K562 (cell line): ENCODE data around the gene NAP1L4. TPM values are rescaled to one million over a fixed set of nuclear protein-coding genes. Genes with fewer than 3 reads are reported as not detected.

Experiments used
- BCL6 ChIP-seq: fragments of 250-450 bp; sonication (Bioruptor Pico); IDR thresholded peaks from 2 replicates; pipeline ENCODE4 v1.4.0; 2020
- L3MBTL2 ChIP-seq: fragments of 450-650 bp; IDR thresholded peaks from 2 replicates; pipeline ENCODE4 v1.6.1; 2016; ENCODE audit warnings: mild to moderate bottlenecking, moderate library complexity
- NFYB ChIP-seq: IDR thresholded peaks from 2 replicates; pipeline ENCODE4 v1.6.1; 2011; ENCODE audit warnings: mild to moderate bottlenecking, moderate library complexity; ENCODE audit not compliant: insufficient read length; ENCODE audit errors: extremely low read depth
- PHTF2 ChIP-seq: fragments of 250-450 bp; sonication (Bioruptor Pico); IDR thresholded peaks from 2 replicates; pipeline ENCODE4 v1.5.0; 2021; ENCODE audit warnings: mild to moderate bottlenecking
- SAFB ChIP-seq: fragments of 200-400 bp; formaldehyde crosslinking; IDR thresholded peaks from 2 replicates; pipeline ENCODE4 v1.6.1; 2017; ENCODE audit warnings: low read depth, low read length, borderline replicate concordance
- SAFB2 ChIP-seq: fragments of 200-400 bp; formaldehyde crosslinking; IDR thresholded peaks from 2 replicates; pipeline ENCODE4 v1.6.1; 2018; ENCODE audit warnings: borderline replicate concordance, low read length, low read depth, moderate library complexity; ENCODE audit not compliant: severe bottlenecking
- SMC3 ChIP-seq: conservative IDR thresholded peaks from 2 replicates; pipeline ENCODE4 v1.6.1; 2011; ENCODE audit warnings: low read depth, low read length, improper control_type of control experiment; ENCODE audit not compliant: insufficient read depth
- SREBF2 ChIP-seq: sonication (generic); formaldehyde crosslinking; IDR thresholded peaks from 2 replicates; pipeline ENCODE4 v1.4.0; 2020; ENCODE audit warnings: mild to moderate bottlenecking, missing genetic modification reagents
- polyA plus RNA-seq, 8 experiments: library from polyadenylated mRNA; depleted of rRNA in 4 of 8; stranded (reverse) in 5 of 8; unstranded in 3 of 8; fragments of >200 nt; fragmentation: Nextera tagmentation in 2 of 8; fragmentation: Illumina TruSeq in 1 of 8; extraction: Ambion mirVana in 2 of 8; extraction: Trizol in 1 of 8; gene quantifications; 2 replicates each; pipeline versions ENCODE4 v1.2.1 to v1.2.3, GENCODE V29; 2011 to 2014; ENCODE audit warnings: inconsistent platforms in 1 of 8, missing spikeins in 1 of 8
- total RNA-seq, 7 experiments: library from RNA; depleted of rRNA in 6 of 7; stranded (reverse); fragments of >200 nt in 6 of 7; fragmentation: Illumina TruSeq in 2 of 7; extraction: Trizol in 2 of 7; gene quantifications; 2 replicates each; pipeline versions ENCODE4 v1.2.1 to v1.2.3, GENCODE V29; 2011 to 2021; ENCODE audit warnings: low replicate concordance in 1 of 7
- TF ChIP-seq, protein P1 (sequence below), 2 experiments: fragments of 250-450 bp in 1 of 2; fragments of 450-650 bp in 1 of 2; sonication (Bioruptor Pico) in 1 of 2; IDR thresholded peaks; 2 replicates each; pipeline versions ENCODE4 v1.6.1 to v1.8.0; 2016 to 2021; ENCODE audit warnings: mild to moderate bottlenecking in 2 of 2, moderate library complexity in 2 of 2, missing compliant biosample characterization in 1 of 2, missing genetic modification characterization in 1 of 2
- TF ChIP-seq, protein P2 (sequence below): fragments of 250-450 bp; sonication (Bioruptor Pico); IDR thresholded peaks from 2 replicates; pipeline ENCODE4 v1.4.0; 2020; ENCODE audit warnings: mild to moderate bottlenecking
- TF ChIP-seq, protein P3 (sequence below): fragments of 450-650 bp; formaldehyde crosslinking; IDR thresholded peaks from 2 replicates; pipeline ENCODE4 v1.4.0; 2020; ENCODE audit warnings: mild to moderate bottlenecking, moderate library complexity
- TF ChIP-seq, protein P4 (sequence below): sonication (generic); formaldehyde crosslinking; IDR thresholded peaks from 2 replicates; pipeline ENCODE4 v1.4.0; 2020; ENCODE audit warnings: mild to moderate bottlenecking, missing genetic modification reagents
- TF ChIP-seq, protein P5 (sequence below): fragments of 200-400 bp; formaldehyde crosslinking; IDR thresholded peaks from 2 replicates; pipeline ENCODE4 v1.6.1; 2017; ENCODE audit warnings: mild to moderate bottlenecking, low read depth, low read length, moderate library complexity
- TF ChIP-seq, protein P6 (sequence below), 2 experiments: IDR thresholded peaks in 1 of 2; conservative IDR thresholded peaks in 1 of 2; 2 replicates each; pipeline ENCODE4 v1.6.1; 2016; ENCODE audit warnings: low read depth in 2 of 2, mild to moderate bottlenecking in 1 of 2, missing compliant biosample characterization in 1 of 2, missing genetic modification characterization in 1 of 2, moderate library complexity in 1 of 2

NAP1L4 gene
- total and polyA plus RNA-seq, 9 of the 15 experiments (the other 6 are each of a cell fraction or from before 2014, with no cell fraction given), result 34.1 to 237 (median 179) TPM

DNA sequence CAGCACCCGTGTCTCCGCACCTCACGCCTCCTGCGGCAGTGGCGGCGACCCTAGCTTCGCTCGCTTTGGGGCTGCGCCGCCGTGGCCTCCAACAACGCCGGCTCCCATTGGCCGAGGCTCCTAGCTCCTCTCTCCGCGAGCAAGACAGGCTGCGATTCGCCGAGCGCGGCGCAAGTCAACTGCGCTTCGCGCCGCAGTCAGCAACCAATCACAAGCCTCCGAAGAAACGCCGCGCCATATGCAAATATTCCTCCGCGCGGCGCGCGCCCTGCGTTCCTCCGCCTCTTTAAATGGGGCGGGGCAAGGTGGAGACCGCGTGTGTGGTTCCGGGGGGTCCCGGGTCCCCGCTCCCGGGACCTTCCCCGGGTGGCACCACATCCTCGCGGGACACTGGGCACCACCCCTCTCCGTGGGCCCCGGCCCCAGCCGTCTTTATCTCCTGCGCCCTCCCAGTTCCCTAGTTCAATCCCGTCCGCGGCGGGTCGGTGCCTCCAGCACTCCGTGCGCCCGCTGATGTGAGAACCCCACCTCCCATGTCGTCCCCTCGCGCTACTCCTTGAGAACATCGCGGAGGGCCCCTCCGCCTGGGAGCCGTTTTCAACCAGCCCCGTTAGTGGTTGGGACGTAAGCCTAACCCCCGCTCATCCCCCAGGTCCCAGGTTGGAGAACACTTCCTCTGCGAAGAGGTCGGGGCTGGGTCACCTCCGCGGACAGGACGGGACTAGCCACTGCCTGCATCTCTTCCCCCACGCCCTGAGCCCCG is at the start of gene NAP1L4 (continued):
- TF ChIP-seq, protein P1, sequence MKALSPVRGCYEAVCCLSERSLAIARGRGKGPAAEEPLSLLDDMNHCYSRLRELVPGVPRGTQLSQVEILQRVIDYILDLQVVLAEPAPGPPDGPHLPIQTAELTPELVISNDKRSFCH (CRISPR knock-in tag; IDR thresholded peaks at IDR 0.05), result no peak
- TF ChIP-seq, protein P1 (tag; IDR thresholded peaks at IDR 0.05), result 0 out of 2 replicates have a peak, but pooled peaks have one; percentile 33
- TF ChIP-seq NFYB (peak; percentile 73), PHTF2 (no peak), SREBF2 (CRISPR knock-in tag) (0 out of 2 replicates have a peak, but pooled peaks have one; percentile 75), SAFB (0 out of 2 replicates have a peak, but pooled peaks have one; percentile 61), SAFB2 (no peak), SMC3 (no peak), L3MBTL2 (peak; percentile 40), BCL6 (CRISPR knock-in tag) (no peak)
- TF ChIP-seq, protein P2, sequence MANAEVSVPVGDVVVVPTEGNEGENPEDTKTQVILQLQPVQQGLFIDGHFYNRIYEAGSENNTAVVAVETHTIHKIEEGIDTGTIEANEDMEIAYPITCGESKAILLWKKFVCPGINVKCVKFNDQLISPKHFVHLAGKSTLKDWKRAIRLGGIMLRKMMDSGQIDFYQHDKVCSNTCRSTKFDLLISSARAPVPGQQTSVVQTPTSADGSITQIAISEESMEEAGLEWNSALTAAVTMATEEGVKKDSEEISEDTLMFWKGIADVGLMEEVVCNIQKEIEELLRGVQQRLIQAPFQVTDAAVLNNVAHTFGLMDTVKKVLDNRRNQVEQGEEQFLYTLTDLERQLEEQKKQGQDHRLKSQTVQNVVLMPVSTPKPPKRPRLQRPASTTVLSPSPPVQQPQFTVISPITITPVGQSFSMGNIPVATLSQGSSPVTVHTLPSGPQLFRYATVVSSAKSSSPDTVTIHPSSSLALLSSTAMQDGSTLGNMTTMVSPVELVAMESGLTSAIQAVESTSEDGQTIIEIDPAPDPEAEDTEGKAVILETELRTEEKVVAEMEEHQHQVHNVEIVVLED, result peak; percentile 71
- TF ChIP-seq, protein P3, sequence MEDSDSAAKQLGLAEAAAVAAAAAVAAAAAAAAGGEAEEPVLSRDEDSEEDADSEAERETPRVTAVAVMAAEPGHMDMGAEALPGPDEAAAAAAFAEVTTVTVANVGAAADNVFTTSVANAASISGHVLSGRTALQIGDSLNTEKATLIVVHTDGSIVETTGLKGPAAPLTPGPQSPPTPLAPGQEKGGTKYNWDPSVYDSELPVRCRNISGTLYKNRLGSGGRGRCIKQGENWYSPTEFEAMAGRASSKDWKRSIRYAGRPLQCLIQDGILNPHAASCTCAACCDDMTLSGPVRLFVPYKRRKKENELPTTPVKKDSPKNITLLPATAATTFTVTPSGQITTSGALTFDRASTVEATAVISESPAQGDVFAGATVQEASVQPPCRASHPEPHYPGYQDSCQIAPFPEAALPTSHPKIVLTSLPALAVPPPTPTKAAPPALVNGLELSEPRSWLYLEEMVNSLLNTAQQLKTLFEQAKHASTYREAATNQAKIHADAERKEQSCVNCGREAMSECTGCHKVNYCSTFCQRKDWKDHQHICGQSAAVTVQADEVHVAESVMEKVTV, result no peak
- TF ChIP-seq, protein P4, sequence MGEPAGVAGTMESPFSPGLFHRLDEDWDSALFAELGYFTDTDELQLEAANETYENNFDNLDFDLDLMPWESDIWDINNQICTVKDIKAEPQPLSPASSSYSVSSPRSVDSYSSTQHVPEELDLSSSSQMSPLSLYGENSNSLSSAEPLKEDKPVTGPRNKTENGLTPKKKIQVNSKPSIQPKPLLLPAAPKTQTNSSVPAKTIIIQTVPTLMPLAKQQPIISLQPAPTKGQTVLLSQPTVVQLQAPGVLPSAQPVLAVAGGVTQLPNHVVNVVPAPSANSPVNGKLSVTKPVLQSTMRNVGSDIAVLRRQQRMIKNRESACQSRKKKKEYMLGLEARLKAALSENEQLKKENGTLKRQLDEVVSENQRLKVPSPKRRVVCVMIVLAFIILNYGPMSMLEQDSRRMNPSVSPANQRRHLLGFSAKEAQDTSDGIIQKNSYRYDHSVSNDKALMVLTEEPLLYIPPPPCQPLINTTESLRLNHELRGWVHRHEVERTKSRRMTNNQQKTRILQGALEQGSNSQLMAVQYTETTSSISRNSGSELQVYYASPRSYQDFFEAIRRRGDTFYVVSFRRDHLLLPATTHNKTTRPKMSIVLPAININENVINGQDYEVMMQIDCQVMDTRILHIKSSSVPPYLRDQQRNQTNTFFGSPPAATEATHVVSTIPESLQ, result peak; percentile 60; the same call in 1 of the 2 replicates
- TF ChIP-seq, protein P5, sequence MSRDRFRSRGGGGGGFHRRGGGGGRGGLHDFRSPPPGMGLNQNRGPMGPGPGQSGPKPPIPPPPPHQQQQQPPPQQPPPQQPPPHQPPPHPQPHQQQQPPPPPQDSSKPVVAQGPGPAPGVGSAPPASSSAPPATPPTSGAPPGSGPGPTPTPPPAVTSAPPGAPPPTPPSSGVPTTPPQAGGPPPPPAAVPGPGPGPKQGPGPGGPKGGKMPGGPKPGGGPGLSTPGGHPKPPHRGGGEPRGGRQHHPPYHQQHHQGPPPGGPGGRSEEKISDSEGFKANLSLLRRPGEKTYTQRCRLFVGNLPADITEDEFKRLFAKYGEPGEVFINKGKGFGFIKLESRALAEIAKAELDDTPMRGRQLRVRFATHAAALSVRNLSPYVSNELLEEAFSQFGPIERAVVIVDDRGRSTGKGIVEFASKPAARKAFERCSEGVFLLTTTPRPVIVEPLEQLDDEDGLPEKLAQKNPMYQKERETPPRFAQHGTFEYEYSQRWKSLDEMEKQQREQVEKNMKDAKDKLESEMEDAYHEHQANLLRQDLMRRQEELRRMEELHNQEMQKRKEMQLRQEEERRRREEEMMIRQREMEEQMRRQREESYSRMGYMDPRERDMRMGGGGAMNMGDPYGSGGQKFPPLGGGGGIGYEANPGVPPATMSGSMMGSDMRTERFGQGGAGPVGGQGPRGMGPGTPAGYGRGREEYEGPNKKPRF, result no peak
- TF ChIP-seq, protein P6, sequence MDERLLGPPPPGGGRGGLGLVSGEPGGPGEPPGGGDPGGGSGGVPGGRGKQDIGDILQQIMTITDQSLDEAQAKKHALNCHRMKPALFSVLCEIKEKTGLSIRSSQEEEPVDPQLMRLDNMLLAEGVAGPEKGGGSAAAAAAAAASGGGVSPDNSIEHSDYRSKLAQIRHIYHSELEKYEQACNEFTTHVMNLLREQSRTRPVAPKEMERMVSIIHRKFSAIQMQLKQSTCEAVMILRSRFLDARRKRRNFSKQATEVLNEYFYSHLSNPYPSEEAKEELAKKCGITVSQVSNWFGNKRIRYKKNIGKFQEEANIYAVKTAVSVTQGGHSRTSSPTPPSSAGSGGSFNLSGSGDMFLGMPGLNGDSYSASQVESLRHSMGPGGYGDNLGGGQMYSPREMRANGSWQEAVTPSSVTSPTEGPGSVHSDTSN (CRISPR knock-in tag; IDR thresholded peaks at IDR 0.05; ENCODE audit: low read depth), result no peak
- TF ChIP-seq, protein P6 (tag; conservative IDR thresholded peaks at IDR 0.05; ENCODE audit: low read depth), result no peak
